Esophagus mucosa (tissue), 1 donor: Measurements from ENCODE around the gene COX8C. TPM values are rescaled to one million over a fixed set of nuclear protein-coding genes. Genes with fewer than 3 reads are reported as not detected.
"Not testable (repeated sequence)": the region's sequence is repeated elsewhere in the genome, so short reads cannot be mapped to it uniquely, and the experiment has no call there.

Experiments used
- ATAC-seq: fragments of 200-7000 bp; cut with Tn5 transposase; one replicate; pipeline ENCODE4 v1.9.1; 2020
- total RNA-seq: library from RNA; stranded (reverse); gene quantifications from one replicate; pipeline ENCODE4 v1.2.4, GENCODE V29; 2023
- donor health status: DM: yes; HTN: yes; CAD: no.

COX8C gene
- total RNA-seq, 1 donor from 2014 or later = not detected

DNA sequence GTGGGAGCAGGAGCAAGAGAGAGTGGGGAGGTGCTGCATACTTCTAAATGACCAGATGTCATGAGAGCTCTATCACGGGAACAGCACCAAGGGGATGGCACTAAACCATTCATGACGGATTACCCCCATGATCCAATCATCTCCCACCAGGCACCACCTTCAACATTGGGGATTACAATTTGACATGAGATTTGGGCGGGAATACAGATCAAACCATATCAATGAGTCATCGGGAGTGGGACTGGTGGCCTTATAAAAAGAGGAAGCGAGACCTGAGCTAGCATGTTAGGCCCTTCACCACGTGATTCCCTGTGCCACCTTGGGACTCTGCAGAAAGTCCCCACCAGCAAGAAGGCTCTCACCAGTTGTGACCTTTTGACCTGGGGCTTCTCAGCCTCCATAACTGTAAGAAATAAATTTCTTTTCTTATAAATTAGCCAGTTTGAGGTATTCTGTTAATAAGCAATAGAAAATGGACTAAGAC lies 28.7 kb downstream of the COX8C start:
- peak; percentile 50 for ATAC-seq

DNA sequence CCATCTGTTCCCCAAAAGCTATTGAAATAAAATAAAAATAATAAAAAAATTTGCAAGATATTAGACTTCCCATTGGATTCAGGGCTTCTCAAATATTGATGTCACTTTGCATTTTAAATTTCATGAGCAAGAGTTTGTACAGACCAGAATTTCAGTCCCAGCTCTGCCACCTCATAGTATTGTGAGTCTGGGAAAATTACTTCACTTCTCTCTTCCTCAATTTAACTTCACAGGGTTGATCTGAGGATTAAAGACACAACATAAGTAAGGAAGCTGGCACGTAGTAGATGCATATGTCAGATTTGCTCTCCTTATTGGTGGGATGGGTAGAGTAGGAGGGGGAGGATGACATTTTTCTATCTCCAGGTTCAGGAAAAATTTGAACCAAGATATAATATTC lies 32.8 kb downstream of the COX8C start:
- no peak for ATAC-seq

DNA sequence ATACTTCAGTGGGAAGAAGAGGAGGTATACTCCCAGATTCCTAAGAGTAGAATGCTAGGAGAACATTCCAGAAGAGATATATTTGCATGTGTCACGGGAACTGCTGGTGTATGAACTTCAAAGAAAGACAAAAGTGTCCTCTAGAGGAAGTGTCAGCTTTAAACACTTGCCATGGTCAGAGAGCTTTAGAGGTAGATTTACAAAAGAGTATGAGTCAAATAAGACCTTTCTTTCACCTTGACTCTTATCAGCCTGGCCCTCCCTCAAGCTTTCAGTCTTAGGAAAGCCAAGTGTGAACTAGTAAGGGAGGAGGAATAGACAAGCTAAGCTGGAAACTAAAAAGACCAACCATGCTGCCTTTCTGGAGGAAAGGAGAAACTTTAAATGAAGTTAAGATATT lies 34.7 kb downstream of the COX8C start:
- no peak for ATAC-seq

DNA sequence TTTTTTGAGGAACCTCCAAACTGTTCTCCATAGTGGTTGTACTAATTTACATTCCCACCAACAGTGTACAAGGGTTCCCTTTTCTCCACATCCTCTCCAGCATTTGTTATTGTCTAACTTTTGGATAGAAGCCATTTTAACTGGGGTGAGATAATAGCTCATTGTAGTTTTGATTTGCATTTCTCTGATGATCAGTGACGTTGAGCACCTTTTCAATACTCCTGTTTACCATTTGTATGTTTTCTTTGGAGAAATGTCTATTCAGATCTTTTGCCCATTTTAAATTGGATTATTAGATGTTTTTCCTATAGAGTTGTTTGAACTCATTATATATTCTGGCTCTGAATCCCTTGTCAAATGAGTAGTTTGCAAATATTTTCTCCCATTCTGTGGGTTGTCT lies 37.3 kb downstream of the COX8C start:
- ATAC-seq = not testable (repeated sequence)

DNA sequence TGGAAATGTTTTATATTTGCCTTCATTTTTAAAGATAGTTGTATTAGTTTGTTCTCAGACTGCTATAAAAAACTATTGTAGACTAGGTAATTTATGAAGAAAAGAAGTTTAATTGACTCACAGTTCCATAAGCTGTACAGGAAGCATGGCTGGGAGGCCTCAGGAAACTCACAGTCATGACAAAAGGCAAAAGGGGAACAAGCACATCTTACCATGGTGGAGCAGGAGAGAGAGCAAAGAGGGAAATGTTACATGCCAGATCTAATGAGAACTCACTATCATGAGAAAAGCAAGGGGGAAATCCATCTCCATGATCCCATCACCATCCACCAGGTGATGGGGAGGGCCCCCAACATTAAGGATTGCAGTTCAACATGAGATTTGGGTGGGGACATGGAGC lies 48.2 kb downstream of the COX8C start:
- ATAC-seq = no peak

DNA sequence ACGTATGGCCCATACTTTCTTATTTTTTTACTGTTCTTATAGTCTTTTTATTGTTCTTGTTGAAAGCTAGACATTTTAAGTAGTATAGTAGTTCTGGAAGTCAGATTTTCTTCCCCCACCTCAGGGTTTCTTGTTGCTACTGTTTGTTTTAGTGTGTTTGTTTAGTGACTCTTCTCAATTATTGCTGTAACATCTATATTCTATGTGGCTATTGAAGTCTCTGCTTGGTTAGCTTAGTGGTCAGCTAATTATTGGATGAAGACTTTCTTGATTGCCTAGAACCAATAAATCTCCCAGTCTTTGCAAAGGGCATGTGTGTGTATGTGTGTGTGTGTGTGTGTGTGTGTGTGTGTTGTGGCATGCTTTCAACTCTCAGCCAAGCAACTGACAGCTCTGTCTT lies 49.5 kb downstream of the COX8C start:
- ATAC-seq = no peak

Other genes starting within 250 kb of the COX8C start
- gene ITPK1, start 231.3 kb upstream of the COX8C start, total RNA-seq = 22.1 TPM
- gene MOAP1, start 162.3 kb upstream of the COX8C start, total RNA-seq = 4.6 TPM
- 13.9 TPM for gene LYSET, start 161.9 kb upstream of the COX8C start, total RNA-seq
- 9.8 TPM for gene GON7, start 140.1 kb upstream of the COX8C start, total RNA-seq
- 13.4 TPM for gene UBR7, start 139.9 kb upstream of the COX8C start, total RNA-seq
- 26.6 TPM for gene BTBD7, start 14.1 kb upstream of the COX8C start, total RNA-seq
- gene UNC79, start 83.8 kb downstream of the COX8C start, total RNA-seq = 0.04 TPM